ENCODE measurements around the gene TMEM59. TPM values are rescaled to one million over a fixed set of nuclear protein-coding genes. Genes with fewer than 3 reads are reported as not detected.

TMEM59 gene
- total and polyA plus RNA-seq, 2 donors (not counting 1 experiment from before 2014, with no cell fraction given) = 66.3 to 146 TPM

- peak overlapping the region; percentile 60 for H3K27ac Mint-ChIP-seq
- CTCF ChIA-PET = interaction anchor here (0.9 kb wide), 1 partner anchor 193 kb away, joined by 3 read pairs; no protein-coding TSS in a partner anchor
- peaks cover 4% of the 10 kb centered on the region for H4K20me1 ChIP-seq (ENCODE audit: control insufficient read depth, insufficient read depth, low read length, poor library complexity, severe bottlenecking)
- WGBS (ENCODE audit: insufficient coverage) = under 1% methylated on average over 13 of the region's 21 CpGs
- peak overlapping the region; percentile 75 to 94 for H3K27ac ChIP-seq (ENCODE audit: low read length in 2 of 2)
- H3K4me1 ChIP-seq (ENCODE audit: control insufficient read depth in 2 of 2, insufficient read depth in 2 of 2, low read length in 2 of 2) = peaks cover 32 to 35% of the 10 kb centered on the region in 2 donors
- H2AFZ ChIP-seq (ENCODE audit: insufficient read depth, low read depth, low read length, poor library complexity, severe bottlenecking) = peak overlapping the region; percentile 95
- no peaks in the 10 kb centered on the region for H3K27me3 ChIP-seq (replicated peaks in 1 of 4; ENCODE audit: control extremely low read depth in 1 of 4, control insufficient read depth in 3 of 4, insufficient read depth in 4 of 4, low read length in 3 of 4)
- H3K4me2 ChIP-seq (replicated peaks; ENCODE audit: low read depth, low read length, poor library complexity, severe bottlenecking) = peak overlapping the region; percentile 94
- H3K4me3 Mint-ChIP-seq = no peak overlapping the region
- no peaks in the 10 kb centered on the region for H3K9me3 ChIP-seq (ENCODE audit: control extremely low read depth in 1 of 3, control insufficient read depth in 2 of 3, insufficient read depth in 1 of 3, low read length in 2 of 3)
- H3K4me3 ChIP-seq (ENCODE audit: control extremely low read depth in 1 of 5, extremely low read depth in 1 of 5, insufficient read depth in 1 of 5, low read depth in 2 of 5, low read length in 4 of 5) = peak overlapping the region; percentile 61 to 92 (median 67)
- no peak for TF ChIP-seq EZH2 (IDR thresholded peaks at IDR 0.05; ENCODE audit: borderline replicate concordance, insufficient read depth, low read depth, low read length, poor library complexity, severe bottlenecking)
- TF ChIP-seq CTCF (IDR thresholded peaks at IDR 0.05) = no peak
- peaks cover 32% of the 10 kb centered on the region for H3K4me1 Mint-ChIP-seq
- peak overlapping the region; percentile 95 for H3K9ac ChIP-seq (ENCODE audit: low read length)
- H3K79me2 ChIP-seq (ENCODE audit: control insufficient read depth, insufficient read depth, low read length) = peaks cover 89% of the 10 kb centered on the region
- intact Hi-C loops (cut with micrococcal nuclease) = loop anchor here (1.0 to 2.0 kb wide), 6 partner anchors 109 to 833 kb away; partner anchors contain the start of genes DHCR24, IFT25, NDC1 and YIPF1
- POLR2A ChIA-PET = interaction anchor here (0.6 to 1.8 kb wide), 4 partner anchors 16 to 435 kb away, joined by 3 to 9 read pairs (median 3); partner anchors contain the start of genes IFT25 and LRRC42
- DNase-seq (no peak), ATAC-seq (ENCODE audit: low read depth) (no peak)
- peaks cover 0 to 6% of the 10 kb centered on the region in 2 experiments for H3K36me3 ChIP-seq (replicated peaks in 1 of 2; ENCODE audit: control extremely low read depth in 1 of 2, control insufficient read depth in 1 of 2, extremely low read depth in 1 of 2, insufficient read depth in 2 of 2, low read length in 1 of 2)
- H3K9me3 Mint-ChIP-seq (ENCODE audit: insufficient read depth) = no peaks in the 10 kb centered on the region
- no peaks in the 10 kb centered on the region for H3K27me3 Mint-ChIP-seq
These were observed 887 bp upstream of the TMEM59 start for GRCh38 chr1:54053745-54054437.

Data from B cell (primary cell).